Esophagus squamous epithelium (tissue), 4 donors: ENCODE results near the gene APLF.
"Not testable (repeated sequence)": the region's sequence is repeated elsewhere in the genome, so short reads cannot be mapped to it uniquely, and the experiment has no call there.

Experiments used
- CTCF ChIP-seq, 6 experiments: fragments of 450-650 bp in 4 of 6; fragments of 200-600 bp in 2 of 6; sonication (generic) in 2 of 6; IDR thresholded peaks; one replicate each; pipeline ENCODE4 v1.5.1; 2016 to 2019; ENCODE audit warnings: antibody characterized with exemption in 6 of 6, mild to moderate bottlenecking in 4 of 6, moderate library complexity in 4 of 6
- POLR2A ChIP-seq, 4 donors: fragments of 450-650 bp; IDR thresholded peaks; one replicate each; pipeline ENCODE4 v1.6.1; 2017; ENCODE audit warnings: antibody characterized with exemption in 4 of 4, mild to moderate bottlenecking in 4 of 4, moderate library complexity in 3 of 4

GRCh38 chr2:68488605-68489004 is 21.2 kb downstream of the APLF start:
- TF ChIP-seq CTCF, POLR2A (IDR thresholded peaks at IDR 0.05): not testable (repeated sequence)
